HG03135 (cell line): Measurements from ENCODE around the gene NOTCH4.
"Not testable (repeated sequence)": the region's sequence is repeated elsewhere in the genome, so short reads cannot be mapped to it uniquely, and the experiment has no call there.

Source experiments
- ATAC-seq: cut with Tn5 transposase; IDR thresholded peaks from one replicate; pipeline ENCODE4 v1.9.1; 2021; ENCODE audit warnings: mild to moderate bottlenecking, moderate library complexity; ENCODE audit not compliant: unreplicated experiment

The NOTCH4 gene

DNA sequence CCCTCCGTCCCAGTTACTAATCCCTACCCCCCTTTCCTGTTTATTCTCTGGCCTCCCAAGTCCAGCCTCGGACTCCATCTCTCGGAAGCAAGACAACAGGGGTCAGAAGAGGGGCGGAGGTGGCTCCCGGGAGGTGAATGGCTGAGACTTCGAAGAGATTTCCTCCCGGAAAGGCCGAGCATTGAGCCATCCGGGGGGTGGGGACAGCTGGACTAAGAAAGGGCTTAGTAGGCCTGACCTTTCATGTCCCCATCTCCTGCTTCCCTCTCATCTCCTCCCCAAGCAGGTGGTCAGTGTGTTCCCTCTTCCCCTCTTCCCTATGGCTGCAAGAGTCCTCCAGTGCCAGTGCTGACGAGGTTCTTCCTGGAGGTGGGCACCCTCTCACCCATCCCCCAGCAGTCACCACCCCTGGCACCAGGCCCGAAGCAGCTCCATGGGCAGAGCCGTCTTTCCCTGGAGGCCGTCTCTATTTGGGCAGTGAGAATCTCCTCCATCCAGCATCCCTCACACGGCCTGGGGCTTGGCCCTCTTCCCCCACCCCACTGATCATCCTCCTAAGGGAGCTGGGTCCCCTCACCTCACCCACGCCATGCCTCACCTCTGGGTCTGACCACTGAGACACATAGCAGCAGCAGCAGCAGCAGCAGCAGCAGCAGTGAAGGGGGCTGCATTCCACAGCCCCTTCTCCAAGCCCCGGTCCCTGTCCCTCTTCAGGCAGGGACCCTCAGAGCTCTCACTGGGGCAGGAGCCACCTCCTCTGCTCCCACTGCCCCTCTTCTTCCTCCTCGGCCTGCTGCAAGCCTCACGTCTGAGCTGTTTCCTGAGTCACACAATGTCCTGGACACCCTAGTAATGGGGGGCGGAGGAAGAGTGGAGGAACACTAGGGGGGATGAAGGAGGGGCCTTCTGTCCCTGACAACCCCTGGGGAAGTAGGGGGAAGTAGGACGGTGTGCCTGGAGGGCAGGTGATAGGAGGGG is at the start of gene NOTCH4:
Gene NOTCH4 (minus strand): TSS at position 810 of the 978 bp plus-strand sequence. CDS start 139 bp downstream, at position 671.
- no peak for ATAC-seq

GRCh38 chr6:32271429-32271828 is 47.6 kb upstream of the NOTCH4 start:
- ATAC-seq = no peak

DNA sequence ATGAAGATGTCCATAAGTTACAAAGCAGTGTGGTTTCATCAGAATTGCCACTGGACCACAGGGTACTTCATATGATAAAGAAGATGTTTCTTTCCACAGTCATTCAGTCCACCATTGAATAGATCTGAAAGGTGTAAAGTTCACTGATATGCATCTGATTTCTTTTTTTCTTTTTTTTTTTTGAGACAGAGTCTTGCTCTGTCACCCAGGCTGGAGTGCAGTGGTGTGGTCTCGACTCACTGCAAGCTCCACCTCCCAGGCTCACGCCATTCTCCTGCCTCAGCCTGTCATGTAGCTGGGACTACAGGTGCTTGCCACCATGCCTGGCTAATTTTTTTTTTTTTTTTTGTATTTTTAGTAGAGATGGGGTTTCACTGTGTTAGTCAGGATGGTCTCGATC is 44.6 kb upstream of the NOTCH4 start:
- not testable (repeated sequence) for ATAC-seq

DNA sequence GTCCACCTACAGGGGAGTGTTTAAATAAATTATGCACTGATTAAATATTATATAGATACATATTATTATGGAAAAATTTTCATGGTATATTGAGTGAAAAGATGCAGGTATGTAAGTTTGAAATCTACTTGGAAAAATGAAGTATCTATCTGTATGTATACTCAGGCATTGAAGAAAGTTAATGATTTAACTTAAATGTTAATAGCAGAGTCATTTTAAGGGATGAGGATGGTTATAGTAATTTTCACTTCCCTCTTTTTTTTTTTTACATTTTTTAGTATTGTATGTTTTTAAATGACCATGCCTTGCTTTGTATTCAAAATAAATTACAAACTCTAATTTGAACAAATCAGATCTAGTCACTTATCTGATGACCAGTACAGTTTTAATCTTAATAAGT is 43.2 kb upstream of the NOTCH4 start:
- ATAC-seq = no peak

GRCh38 chr6:32257262-32257661 is 33.4 kb upstream of the NOTCH4 start:
- not testable (repeated sequence) for ATAC-seq

DNA sequence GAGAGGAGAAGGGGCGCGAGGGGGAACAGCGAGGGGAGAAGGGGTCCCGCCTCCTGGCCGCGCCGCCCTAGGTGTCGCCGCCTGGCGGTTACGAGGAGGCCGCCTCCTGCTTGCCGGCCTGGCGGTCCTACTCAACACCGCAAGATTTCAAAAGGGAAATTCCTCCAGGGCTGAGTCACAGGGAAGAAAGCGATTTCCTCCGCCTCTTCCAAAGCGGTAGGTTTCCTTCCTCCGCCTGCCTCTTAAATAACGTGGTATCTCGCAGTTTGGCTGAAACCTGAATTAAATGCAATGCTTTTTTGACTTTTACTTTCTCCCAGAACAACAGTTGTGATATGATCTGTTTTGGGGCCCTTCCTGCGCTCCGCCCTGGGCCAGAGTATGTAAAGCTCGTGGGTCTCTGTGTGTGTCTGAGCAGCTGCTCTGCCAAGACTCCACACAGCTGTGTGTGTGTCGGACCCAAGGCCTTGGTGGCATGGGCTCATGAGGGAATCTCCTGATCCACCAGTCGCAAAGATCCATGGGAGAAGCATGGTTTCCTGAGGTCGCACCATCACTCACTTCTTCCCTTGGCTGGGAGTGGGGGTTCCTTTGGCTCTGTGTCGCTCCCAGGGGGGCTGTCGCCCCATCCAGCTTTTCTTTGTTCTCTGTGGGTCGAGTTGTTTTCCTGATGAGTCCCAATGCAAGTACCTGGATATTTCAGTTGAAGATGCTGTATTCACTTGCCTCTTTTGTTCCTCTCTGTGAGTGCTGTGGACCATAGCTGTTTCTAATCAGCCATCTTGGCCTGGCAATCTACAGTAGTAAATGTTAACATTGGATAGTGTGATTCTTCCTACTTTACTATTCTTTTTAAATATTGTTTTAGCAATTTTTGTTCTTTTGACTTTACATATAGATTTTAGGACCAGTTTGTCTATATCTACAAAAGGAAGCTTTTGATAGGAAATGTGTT is 31.6 kb upstream of the NOTCH4 start:
- no peak for ATAC-seq

DNA sequence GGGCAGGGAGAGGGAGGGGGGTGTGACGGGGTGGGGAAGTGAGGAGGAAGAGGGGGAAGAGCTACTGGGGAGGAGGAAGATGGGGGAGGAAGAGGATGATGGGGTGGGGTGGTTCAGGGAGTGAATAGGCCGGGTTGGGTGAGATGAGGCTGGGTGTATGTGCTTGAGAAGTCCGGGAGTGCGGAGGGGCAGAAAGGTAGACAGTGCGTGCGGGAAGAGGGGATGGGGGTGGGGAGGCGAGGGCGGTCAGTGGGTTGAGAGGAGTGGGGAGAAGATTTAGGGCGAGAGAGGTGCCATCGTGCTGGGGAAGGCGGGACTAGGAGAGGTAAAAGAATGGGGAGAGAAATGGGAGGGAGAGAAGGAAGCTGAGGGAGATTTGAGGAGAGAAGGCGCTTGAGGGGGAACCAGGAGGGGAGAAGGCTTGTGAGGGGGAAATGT is 30.9 kb upstream of the NOTCH4 start:
- ATAC-seq = no peak

GRCh38 chr6:32252331-32253009 is 28.6 kb upstream of the NOTCH4 start:
- ATAC-seq = no peak

- ATAC-seq = no peak
Observed at GRCh38 chr6:32249262-32249661, 25.4 kb upstream of the NOTCH4 start.

- no peak for ATAC-seq
Observed at GRCh38 chr6:32247401-32247800, 23.5 kb upstream of the NOTCH4 start.

DNA sequence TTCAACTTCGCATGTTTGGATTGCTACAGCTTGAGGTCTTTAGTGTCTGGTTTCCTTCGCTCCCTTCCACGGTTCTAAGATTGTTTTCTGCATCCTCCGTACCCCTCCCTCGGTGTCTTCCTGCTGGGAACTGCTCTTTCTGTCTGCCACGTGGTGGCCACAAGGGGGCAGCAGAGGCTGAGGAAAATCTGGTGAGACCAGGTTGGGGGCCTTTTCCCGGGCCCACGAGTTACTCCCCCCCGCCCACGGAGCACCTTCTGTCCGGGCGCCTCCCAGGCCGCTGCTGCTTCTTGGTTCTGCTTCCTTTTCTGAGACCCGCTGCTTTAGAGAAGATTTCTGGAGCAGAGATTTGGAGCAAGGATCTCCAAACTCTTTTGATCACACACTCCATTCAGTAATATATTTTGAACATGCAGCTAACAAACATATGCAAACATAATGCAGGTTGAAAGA is 21.1 kb upstream of the NOTCH4 start:
- ATAC-seq = no peak

- no peak for ATAC-seq
Observed at GRCh38 chr6:32244270-32244669, 20.4 kb upstream of the NOTCH4 start.

GRCh38 chr6:32242318-32242813 is 18.5 kb upstream of the NOTCH4 start:
- ATAC-seq = not testable (repeated sequence)

GRCh38 chr6:32240686-32241085 is 16.8 kb upstream of the NOTCH4 start:
- ATAC-seq = no peak

DNA sequence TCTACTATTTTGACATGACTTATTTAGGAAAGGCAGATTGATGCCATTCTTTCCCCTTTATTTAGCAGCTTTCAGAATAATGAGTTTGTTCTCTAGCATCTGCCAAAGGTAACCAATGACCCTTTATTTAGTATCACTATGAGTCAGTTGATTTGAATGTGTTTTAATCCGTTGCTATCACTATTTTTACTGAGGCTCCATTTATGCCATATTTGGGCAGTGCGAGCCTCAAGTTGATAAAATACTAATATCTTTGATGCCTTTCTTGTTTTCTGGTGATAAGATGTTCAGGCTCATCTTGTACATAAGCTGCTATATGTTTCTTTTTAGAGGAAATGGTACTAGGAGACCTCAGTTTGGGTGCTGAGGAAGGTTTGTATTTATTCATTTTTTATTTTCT is 15.6 kb upstream of the NOTCH4 start:
- no peak for ATAC-seq

DNA sequence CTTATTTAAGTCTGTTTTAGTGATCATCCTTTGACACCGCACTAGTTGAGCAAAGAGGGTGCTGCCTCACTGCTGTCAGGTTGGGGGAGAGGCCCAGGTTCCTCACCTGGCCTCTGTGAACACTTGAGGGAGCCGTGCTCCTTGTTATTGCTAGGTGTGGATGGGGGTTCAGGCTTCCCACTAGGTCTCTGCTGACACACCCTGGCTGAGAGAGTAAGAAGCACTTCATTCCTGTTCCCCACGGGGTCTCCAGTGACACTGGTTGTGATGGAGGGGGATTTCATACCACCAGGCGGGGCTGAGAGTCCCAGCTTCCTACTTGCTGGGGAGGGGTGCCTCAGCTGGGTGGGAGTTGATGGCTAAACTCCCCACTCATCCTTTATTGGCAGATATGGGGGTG is 11.1 kb upstream of the NOTCH4 start:
- no peak for ATAC-seq

GRCh38 chr6:32226434-32226833 is 2.6 kb upstream of the NOTCH4 start:
- ATAC-seq = no peak

- ATAC-seq = no peak
Observed at GRCh38 chr6:32224696-32225095, 829 bp upstream of the NOTCH4 start.

- no peak for ATAC-seq
Observed at GRCh38 chr6:32222333-32223230, 1.3 kb downstream of the NOTCH4 start.
